PC-9 (cell line): ENCODE data around the gene SMIM24. TPM values are rescaled to one million over a fixed set of nuclear protein-coding genes. Genes with fewer than 3 reads are reported as not detected.

ENCODE experiments used
- BruUV-seq: library from RNA; stranded (reverse); fragments of 400-500 nt; replicated peaks from 2 replicates; lab custom pipeline; 2021; lab: Mats Ljungman, UMichigan
- CTCF ChIA-PET: fragments of 300-600 bp; sonication (Branson Sonifier 250); formaldehyde crosslinking; loops from one replicate; lab custom pipeline; 2022; ENCODE audit warnings: antibody characterized with exemption; lab: Charles Lee
- POLR2A ChIA-PET: fragments of 300-600 bp; sonication (Branson Sonifier 250); formaldehyde crosslinking; loops from one replicate; lab custom pipeline; 2022; ENCODE audit warnings: antibody characterized with exemption; ENCODE audit not compliant: unreplicated experiment; lab: Charles Lee
- DNase-seq, 2 experiments: peaks; one replicate each; pipeline versions ENCODE4 v3.0.0 to v3.0.0-alpha.2; 2015 to 2022; ENCODE audit warnings: mixed read lengths in 1 of 2
- H2AFZ ChIP-seq: fragments of 200-600 bp; sonication (generic); 2 replicates; pipeline ENCODE4 v1.8.1; 2017; ENCODE audit warnings: antibody characterized with exemption
- H3F3A ChIP-seq: fragments of 200-600 bp; sonication (generic); 2 replicates; pipeline ENCODE4 v1.8.1; 2017; ENCODE audit warnings: antibody characterized with exemption, mild to moderate bottlenecking, low read depth; ENCODE audit not compliant: insufficient read depth
- H3K27ac ChIP-seq: fragments of 200-600 bp; sonication (generic); 2 replicates; pipeline ENCODE4 v1.6.1; 2016; ENCODE audit warnings: mixed run types
- H3K27me3 ChIP-seq: fragments of 200-600 bp; sonication (generic); 2 replicates; pipeline ENCODE4 v1.6.1; 2016; ENCODE audit warnings: low read depth, mixed run types; ENCODE audit not compliant: insufficient read depth
- H3K36me3 ChIP-seq: fragments of 200-600 bp; sonication (generic); 2 replicates; pipeline ENCODE4 v1.6.1; 2016; ENCODE audit warnings: low read depth, mixed run types
- H3K4me1 ChIP-seq: fragments of 200-600 bp; sonication (generic); replicated peaks from 2 replicates; pipeline ENCODE4 v1.6.1; 2016; ENCODE audit warnings: mixed run types; ENCODE audit not compliant: insufficient read depth
- H3K4me2 ChIP-seq: fragments of 200-600 bp; sonication (generic); 2 replicates; pipeline ENCODE4 v1.6.1; 2017; ENCODE audit warnings: mixed run types
- H3K4me3 ChIP-seq: fragments of 200-600 bp; sonication (generic); 2 replicates; pipeline ENCODE4 v1.6.1; 2016; ENCODE audit warnings: mixed run types
- H3K79me2 ChIP-seq: fragments of 200-600 bp; sonication (generic); 2 replicates; pipeline ENCODE4 v1.6.1; 2017; ENCODE audit warnings: low read depth, mixed run types
- H3K9me2 ChIP-seq: fragments of 200-600 bp; sonication (generic); 2 replicates; pipeline ENCODE4 v1.8.1; 2017; ENCODE audit warnings: mild to moderate bottlenecking; ENCODE audit not compliant: insufficient read depth
- H3K9me3 ChIP-seq: fragments of 200-600 bp; sonication (generic); 2 replicates; pipeline ENCODE4 v1.8.1; 2016; ENCODE audit warnings: low read depth; ENCODE audit not compliant: insufficient read depth
- H4K20me1 ChIP-seq: fragments of 200-600 bp; sonication (generic); 2 replicates; pipeline ENCODE4 v1.8.1; 2017; ENCODE audit not compliant: insufficient read depth
- CTCF ChIP-seq: fragments of 200-600 bp; sonication (generic); conservative IDR thresholded peaks from 2 replicates; pipeline ENCODE4 v1.6.1; 2017; ENCODE audit warnings: mixed run types, antibody characterized with exemption, mild to moderate bottlenecking, moderate library complexity
- EZH2 ChIP-seq: fragments of 200-600 bp; sonication (generic); IDR thresholded peaks from 2 replicates; pipeline ENCODE4 v1.8.0; 2017; ENCODE audit warnings: antibody characterized with exemption, low read depth
- intact Hi-C: fragments of 100-400 bp; cut with micrococcal nuclease; formaldehyde crosslinking; loops from one replicate; pipeline ENCODE4 v1.10.0; 2022; ENCODE audit not compliant: unreplicated experiment
- total RNA-seq: library from RNA; stranded (reverse); gene quantifications from 2 replicates; pipeline ENCODE4 v1.2.3, GENCODE V29; 2021

Gene SMIM24
- total RNA-seq, 1 experiment from 2014 or later: not detected

- H3K9me2 ChIP-seq: no peaks in the 10 kb centered on the region
- no peaks in the 10 kb centered on the region for H4K20me1 ChIP-seq
- H3K79me2 ChIP-seq: no peaks in the 10 kb centered on the region
- no peaks in the 10 kb centered on the region for H3K4me1 ChIP-seq
- no peaks in the 10 kb centered on the region for H3K36me3 ChIP-seq
- DNase-seq: no peak
- TF ChIP-seq CTCF (no peak), EZH2 (no peak)
- CTCF ChIA-PET: no interaction called here
- no peak overlapping the region for H3K4me2 ChIP-seq
- H3K27me3 ChIP-seq: no peaks in the 10 kb centered on the region
- POLR2A ChIA-PET: no interaction called here
- no peak overlapping the region for H3K4me3 ChIP-seq
- H3K9me3 ChIP-seq: no peaks in the 10 kb centered on the region
- H3K27ac ChIP-seq: no peak overlapping the region
- intact Hi-C loops: no loop called here
- no peak overlapping the region for H2AFZ ChIP-seq
- no TSS peak for BruUV-seq
- H3F3A ChIP-seq: no peaks in the 10 kb centered on the region
Observed at GRCh38 chr19:3458229-3459088, 21.9 kb downstream of the SMIM24 start.

GRCh38 chr19:3457528-3458228 lies 22.6 kb downstream of the SMIM24 start:
- intact Hi-C loops: no loop called here
- no TSS peak for BruUV-seq
- POLR2A ChIA-PET: no interaction called here

More at GRCh38 chr19:3457528-3458228, 22.6 kb downstream of the SMIM24 start:
- H3K4me2 ChIP-seq: no peak overlapping the region
- H3K79me2 ChIP-seq: no peaks in the 10 kb centered on the region
- no peaks in the 10 kb centered on the region for H3K27me3 ChIP-seq
- no peaks in the 10 kb centered on the region for H3F3A ChIP-seq
- no peaks in the 10 kb centered on the region for H3K36me3 ChIP-seq
- no peak overlapping the region for H2AFZ ChIP-seq
- H3K27ac ChIP-seq: no peak overlapping the region
- TF ChIP-seq CTCF: no peak
- no peak for TF ChIP-seq EZH2
- H4K20me1 ChIP-seq: no peaks in the 10 kb centered on the region
- H3K9me3 ChIP-seq: no peaks in the 10 kb centered on the region
- H3K4me3 ChIP-seq: no peak overlapping the region
- H3K4me1 ChIP-seq: no peaks in the 10 kb centered on the region
- H3K9me2 ChIP-seq: no peaks in the 10 kb centered on the region
- DNase-seq: no peak
- CTCF ChIA-PET: interaction anchor here (0.6 kb wide), 1 partner anchor 28 kb away, joined by 5 read pairs; no protein-coding TSS in a partner anchor
